ENCODE measurements around the gene NMBR. TPM values are rescaled to one million over a fixed set of nuclear protein-coding genes. Genes with fewer than 3 reads are reported as not detected.

The NMBR gene
- total RNA-seq, 1 experiment from 2014 or later, result not detected

GRCh38 chr6:142184307-142184706 lies 37.4 kb upstream of the NMBR start:
- Histone ChIP-seq H3K79me2 (ENCODE audit: insufficient read depth, low read length) (peaks cover 3% of the 10 kb centered on the region; the same call in 1 of the 2 replicates), H4K20me1 (ENCODE audit: insufficient read depth) (no peaks in the 10 kb centered on the region), H3K27me3 (ENCODE audit: insufficient read depth, low read length) (no peaks in the 10 kb centered on the region), H3K36me3 (ENCODE audit: control insufficient read depth in 1 of 2, insufficient read depth in 2 of 2, low read length in 2 of 2) (no peaks in the 10 kb centered on the region), H3K4me2 (ENCODE audit: low read length) (no peak overlapping the region), H3K9me3 (ENCODE audit: control insufficient read depth in 1 of 2, insufficient read depth in 1 of 2, low read depth in 1 of 2, low read length in 2 of 2) (no peaks in the 10 kb centered on the region), H2AFZ (ENCODE audit: low read depth, low read length, poor library complexity, severe bottlenecking) (no peak overlapping the region), H3K4me1 (ENCODE audit: control insufficient read depth in 1 of 2, insufficient read depth in 2 of 2, low read length in 2 of 2) (no peaks in the 10 kb centered on the region), H3K9ac (ENCODE audit: low read length) (no peak overlapping the region), H3K27ac (ENCODE audit: low read depth, low read length) (no peak overlapping the region), H3K9me2 (ENCODE audit: insufficient read depth) (no peaks in the 10 kb centered on the region), H3K4me3 (replicated peaks in 1 of 2; ENCODE audit: low read depth in 1 of 2, low read length in 2 of 2) (no peak overlapping the region)
- DNase-seq (ENCODE audit: low read depth, low spot score), result no peak
- TF ChIP-seq CTCF (IDR thresholded peaks at IDR 0.05 in 2 of 3, conservative IDR thresholded peaks at IDR 0.05 in 1 of 3; ENCODE audit: borderline replicate concordance in 1 of 3, insufficient read depth in 1 of 3, low read depth in 2 of 3, low read length in 2 of 3) (no peak), REST (IDR thresholded peaks at IDR 0.05; ENCODE audit: low read depth) (no peak), EGR1 (IDR thresholded peaks at IDR 0.05; ENCODE audit: low read depth) (no peak), SRF (IDR thresholded peaks at IDR 0.05; ENCODE audit: low read depth) (no peak), POLR2A (IDR thresholded peaks at IDR 0.05; ENCODE audit: borderline replicate concordance, extremely low read depth, insufficient read depth, insufficient read length) (no peak), ZNF274 (IDR thresholded peaks at IDR 0.05; ENCODE audit: low read depth, low read length) (no peak), POLR2AphosphoS5 (IDR thresholded peaks at IDR 0.05; ENCODE audit: low read depth, low read length) (no peak), ZBTB33 (IDR thresholded peaks at IDR 0.05; ENCODE audit: extremely low read depth, insufficient replicate concordance, low read length) (no peak), CEBPB (IDR thresholded peaks at IDR 0.05; ENCODE audit: low read depth) (no peak), ZFX (IDR thresholded peaks at IDR 0.05) (no peak), RAD21 (IDR thresholded peaks at IDR 0.05; ENCODE audit: low read depth) (no peak), YY1 (IDR thresholded peaks at IDR 0.05; ENCODE audit: extremely low read depth, insufficient replicate concordance, low read depth, low read length) (no peak), SP1 (IDR thresholded peaks at IDR 0.05; ENCODE audit: low read depth) (no peak), TCF7L2 (IDR thresholded peaks at IDR 0.05; ENCODE audit: borderline replicate concordance, extremely low read depth, insufficient read depth, insufficient read length) (no peak), MAX (IDR thresholded peaks at IDR 0.05) (no peak), CBX3 (IDR thresholded peaks at IDR 0.05; ENCODE audit: low read depth) (no peak), JUND (IDR thresholded peaks at IDR 0.05) (no peak), FOSL1 (IDR thresholded peaks at IDR 0.05; ENCODE audit: low read depth) (no peak), ATF3 (IDR thresholded peaks at IDR 0.05) (no peak), SIN3A (IDR thresholded peaks at IDR 0.05; ENCODE audit: low read depth) (no peak)
- intact Hi-C loops (cut with micrococcal nuclease), result no loop called here
- CTCF ChIA-PET, result no interaction called here
- no peak for ATAC-seq
- POLR2A ChIA-PET, result no interaction called here
- BruUV-seq (replicated peaks), result no TSS peak
- RAD21 ChIA-PET (ENCODE audit: low non-redundant PET in 1 of 2, low total read pairs in 2 of 2, uncharacterized antibody in 2 of 2, unreplicated experiment in 2 of 2), result no interaction called here

All from HCT116 (cell line).